NCI-H345 (cell line): ENCODE results near the gene COL26A1.
"Not testable (repeated sequence)": the region's sequence is repeated elsewhere in the genome, so short reads cannot be mapped to it uniquely, and the experiment has no call there.

Experiments used
- DNase-seq: peaks from one replicate; lab custom pipeline; 2025; lab: John Stamatoyannopoulos, UW

COL26A1 gene

GRCh38 chr7:101598986-101599771 lies 236.5 kb downstream of the COL26A1 start:
- no peak for DNase-seq

- DNase-seq = no peak
These were observed 237.1 kb downstream of the COL26A1 start for GRCh38 chr7:101599787-101600186.

- no peak for DNase-seq
These were observed 239.4 kb downstream of the COL26A1 start for GRCh38 chr7:101602082-101602481.

- DNase-seq = peak; percentile 53
These were observed 240.0 kb downstream of the COL26A1 start for GRCh38 chr7:101602484-101603241.

GRCh38 chr7:101604331-101604933 lies 241.8 kb downstream of the COL26A1 start:
- no peak for DNase-seq

GRCh38 chr7:101604934-101605332 lies 242.3 kb downstream of the COL26A1 start:
- not testable (repeated sequence) for DNase-seq

- no peak for DNase-seq
These were observed 243.2 kb downstream of the COL26A1 start for GRCh38 chr7:101605611-101606497.

GRCh38 chr7:101606498-101606923 lies 243.8 kb downstream of the COL26A1 start:
- DNase-seq = no peak
